NCI-H128 (cell line): Measurements from ENCODE around the gene MEF2C.

Experiments
- DNase-seq: peaks from one replicate; lab custom pipeline; 2025; ENCODE audit not compliant: unreplicated experiment; lab: John Stamatoyannopoulos, UW

The MEF2C gene

GRCh38 chr5:88676637-88677375 lies 206.2 kb downstream of the MEF2C start:
- no peak for DNase-seq

GRCh38 chr5:88675708-88676636 lies 207.0 kb downstream of the MEF2C start:
- DNase-seq, result peak; percentile 34

GRCh38 chr5:88675168-88675707 lies 207.7 kb downstream of the MEF2C start:
- no peak for DNase-seq

- peak; percentile 52 for DNase-seq
Observed at GRCh38 chr5:88674356-88675167, 208.4 kb downstream of the MEF2C start.

- no peak for DNase-seq
Observed at GRCh38 chr5:88673253-88674105, 209.5 kb downstream of the MEF2C start.

GRCh38 chr5:88672644-88673252 lies 210.2 kb downstream of the MEF2C start:
- DNase-seq, result no peak

- DNase-seq, result no peak
Observed at GRCh38 chr5:88671505-88672499, 211.2 kb downstream of the MEF2C start.

GRCh38 chr5:88671106-88671504 lies 211.9 kb downstream of the MEF2C start:
- no peak for DNase-seq

- DNase-seq, result no peak
Observed at GRCh38 chr5:88670461-88670860, 212.5 kb downstream of the MEF2C start.

GRCh38 chr5:88669371-88670050 lies 213.5 kb downstream of the MEF2C start:
- no peak for DNase-seq

- no peak for DNase-seq
Observed at GRCh38 chr5:88667496-88668201, 215.3 kb downstream of the MEF2C start.
